ENCODE data around the gene C8G. TPM values are rescaled to one million over a fixed set of nuclear protein-coding genes. Genes with fewer than 3 reads are reported as not detected.

The C8G gene
- polyA plus RNA-seq, 1 experiment: 0.48 TPM

- no peak overlapping the region for H3K4me3 ChIP-seq (ENCODE audit: low read depth, low read length)
- DNase-seq (ENCODE audit: low read depth): no peak
- no peak for TF ChIP-seq CTCF (IDR thresholded peaks at IDR 0.05; ENCODE audit: insufficient read depth, low read depth, low read length)
- ChIA-PET CTCF (interaction anchor here (1.1 to 1.2 kb wide), 2 partner anchors 12 to 48 kb away, joined by 3 read pairs; no protein-coding TSS in a partner anchor), POLR2A (no interaction called here)
- H3K27me3 ChIP-seq (ENCODE audit: control insufficient read depth, insufficient read depth, low read length): peaks cover 1% of the 10 kb centered on the region; the same call in 1 of the 2 replicates
- H3K36me3 ChIP-seq (ENCODE audit: control insufficient read depth, insufficient read depth, low read length): no peaks in the 10 kb centered on the region
Measured at GRCh38 chr9:136980669-136981478, 35.8 kb downstream of the C8G start.

GRCh38 chr9:136981588-136982231, 36.7 kb downstream of the C8G start:
- no peak for DNase-seq (ENCODE audit: low read depth)
- no peak for TF ChIP-seq CTCF (IDR thresholded peaks at IDR 0.05; ENCODE audit: insufficient read depth, low read depth, low read length)
- Histone ChIP-seq H3K4me3 (ENCODE audit: low read depth, low read length) (no peak overlapping the region), H3K27me3 (ENCODE audit: control insufficient read depth, insufficient read depth, low read length) (peaks cover 1% of the 10 kb centered on the region; the same call in 1 of the 2 replicates), H3K36me3 (ENCODE audit: control insufficient read depth, insufficient read depth, low read length) (no peaks in the 10 kb centered on the region)
- POLR2A ChIA-PET: no interaction called here
- CTCF ChIA-PET: interaction anchor here (0.8 to 1.4 kb wide), 4 partner anchors 11 to 53 kb away, joined by 3 to 5 read pairs (median 3); no protein-coding TSS in a partner anchor

GRCh38 chr9:136982232-136983051, 37.4 kb downstream of the C8G start, which contains the start of gene LCNL1:
Gene LCNL1, plus strand, starts transcription at chr9:136982993. Its CDS starts 594 bp downstream, at chr9:136983587.
- POLR2A ChIA-PET: no interaction called here
- CTCF ChIA-PET: interaction anchor here (0.8 to 1.4 kb wide), 4 partner anchors 10 to 53 kb away, joined by 3 to 5 read pairs (median 3); no protein-coding TSS in a partner anchor
- TF ChIP-seq CTCF (IDR thresholded peaks at IDR 0.05; ENCODE audit: insufficient read depth, low read depth, low read length): no peak

GRCh38 chr9:136983167-136983566, 38.1 kb downstream of the C8G start:
- no peak for TF ChIP-seq CTCF (IDR thresholded peaks at IDR 0.05; ENCODE audit: insufficient read depth, low read depth, low read length)
- POLR2A ChIA-PET: no interaction called here

More at GRCh38 chr9:136982232-136983051, 37.4 kb downstream of the C8G start, which contains the start of gene LCNL1:
- H3K27me3 ChIP-seq (ENCODE audit: control insufficient read depth, insufficient read depth, low read length): peaks cover 1% of the 10 kb centered on the region
- H3K36me3 ChIP-seq (ENCODE audit: control insufficient read depth, insufficient read depth, low read length): no peaks in the 10 kb centered on the region
- H3K4me3 ChIP-seq (ENCODE audit: low read depth, low read length): no peak within 1 kb of the TSS
- DNase-seq (ENCODE audit: low read depth): no peak

More at GRCh38 chr9:136983167-136983566, 38.1 kb downstream of the C8G start:
- DNase-seq (ENCODE audit: low read depth): no peak
- Histone ChIP-seq H3K36me3 (ENCODE audit: control insufficient read depth, insufficient read depth, low read length) (no peaks in the 10 kb centered on the region), H3K4me3 (ENCODE audit: low read depth, low read length) (no peak overlapping the region), H3K27me3 (ENCODE audit: control insufficient read depth, insufficient read depth, low read length) (peaks cover 1% of the 10 kb centered on the region)
- CTCF ChIA-PET: no interaction called here
